ENCODE measurements around the gene SCNN1A. TPM values are rescaled to one million over a fixed set of nuclear protein-coding genes. Genes with fewer than 3 reads are reported as not detected.

The SCNN1A gene
- total RNA-seq, 1 donor from 2014 or later, result 1.2 TPM

DNA sequence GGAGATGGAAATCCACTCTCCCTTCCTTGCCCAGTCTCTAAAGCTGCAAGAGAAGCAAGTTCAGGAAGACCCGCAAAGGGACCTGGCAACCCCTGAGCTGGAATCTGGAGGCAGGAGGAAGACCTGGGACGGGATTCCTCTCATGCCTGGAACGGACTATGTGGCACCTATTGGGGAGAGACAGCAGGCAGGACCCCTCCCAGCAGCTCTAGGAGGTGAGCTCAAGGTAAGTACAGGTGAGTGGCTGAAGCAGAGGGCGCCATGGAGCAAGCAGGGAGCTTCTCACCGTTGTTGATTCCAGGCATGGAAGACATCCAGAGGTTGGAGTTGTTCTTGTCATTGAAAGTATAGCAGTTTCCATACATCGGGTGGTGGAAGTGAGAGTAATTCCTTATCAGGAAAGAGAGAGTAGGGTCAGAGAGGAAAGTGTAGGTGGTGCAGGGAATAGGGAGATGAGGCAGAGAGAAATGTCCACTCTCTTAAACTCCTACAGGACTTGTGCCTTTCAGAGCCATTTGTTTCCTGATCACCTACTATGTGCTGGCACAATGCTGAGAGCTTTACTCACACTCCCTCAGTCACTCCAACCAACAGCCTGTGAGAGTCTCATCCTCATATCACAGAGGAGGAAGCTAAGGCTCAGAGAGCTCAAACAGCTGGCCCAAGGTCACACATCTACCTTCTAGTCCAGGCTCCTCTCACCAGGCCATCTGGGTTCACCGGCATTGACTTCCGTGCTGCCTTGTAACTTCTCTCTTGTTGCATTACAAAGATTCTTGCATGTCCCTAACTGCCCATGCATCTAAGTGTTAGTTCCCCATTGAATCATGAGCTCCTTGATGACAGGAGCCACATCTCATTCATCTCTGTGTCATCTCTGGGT is 19.6 kb downstream of the SCNN1A start:
- no peak for DNase-seq (ENCODE audit: low spot score)
- no peaks in the 10 kb centered on the region for H3F3A ChIP-seq (ENCODE audit: low read depth)

DNA sequence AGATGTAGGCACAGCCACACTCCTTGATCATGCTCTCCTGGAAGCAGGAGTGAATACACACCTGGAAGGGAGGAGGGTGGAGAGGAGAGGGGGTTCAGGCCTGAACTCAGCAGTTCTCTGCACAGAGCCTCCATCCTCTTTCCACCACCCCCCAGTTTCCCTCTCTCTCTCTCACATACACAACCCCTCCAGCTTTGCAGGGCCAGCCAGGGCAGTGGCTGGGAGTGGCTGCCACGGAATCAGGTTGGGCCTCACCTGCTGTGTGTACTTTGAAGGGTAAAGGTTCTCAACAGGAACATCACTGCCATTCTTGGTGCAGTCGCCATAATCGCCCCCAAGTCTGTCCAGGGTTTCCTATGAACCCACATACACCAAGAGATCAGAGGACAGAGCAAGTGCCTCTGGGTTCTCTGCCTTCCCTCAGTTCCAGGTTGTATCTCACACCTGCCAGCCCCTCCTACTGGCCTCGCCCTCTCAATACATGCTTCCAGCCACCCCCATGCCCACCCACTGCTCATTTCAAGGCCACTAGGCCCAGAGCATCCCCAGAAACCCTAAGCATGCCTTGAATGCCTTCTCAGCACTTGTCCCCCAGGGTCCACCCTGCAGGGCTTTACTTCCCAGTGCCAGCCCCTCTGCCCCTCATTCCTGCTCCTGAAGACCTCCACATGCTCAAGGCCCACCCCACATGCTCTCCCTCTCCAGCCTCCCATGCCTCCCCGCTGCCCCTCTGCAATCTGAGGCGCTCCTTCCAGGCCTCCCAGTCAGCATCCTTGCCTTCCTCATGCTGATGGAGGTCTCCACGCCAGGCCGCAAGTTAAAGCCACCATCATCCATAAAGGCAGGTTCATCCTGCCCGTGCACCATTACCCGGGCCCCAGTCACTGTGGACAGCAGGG is 20.6 kb downstream of the SCNN1A start:
- no peak for TF ChIP-seq EZH2 (IDR thresholded peaks at IDR 0.05)
- TF ChIP-seq, protein P1, sequence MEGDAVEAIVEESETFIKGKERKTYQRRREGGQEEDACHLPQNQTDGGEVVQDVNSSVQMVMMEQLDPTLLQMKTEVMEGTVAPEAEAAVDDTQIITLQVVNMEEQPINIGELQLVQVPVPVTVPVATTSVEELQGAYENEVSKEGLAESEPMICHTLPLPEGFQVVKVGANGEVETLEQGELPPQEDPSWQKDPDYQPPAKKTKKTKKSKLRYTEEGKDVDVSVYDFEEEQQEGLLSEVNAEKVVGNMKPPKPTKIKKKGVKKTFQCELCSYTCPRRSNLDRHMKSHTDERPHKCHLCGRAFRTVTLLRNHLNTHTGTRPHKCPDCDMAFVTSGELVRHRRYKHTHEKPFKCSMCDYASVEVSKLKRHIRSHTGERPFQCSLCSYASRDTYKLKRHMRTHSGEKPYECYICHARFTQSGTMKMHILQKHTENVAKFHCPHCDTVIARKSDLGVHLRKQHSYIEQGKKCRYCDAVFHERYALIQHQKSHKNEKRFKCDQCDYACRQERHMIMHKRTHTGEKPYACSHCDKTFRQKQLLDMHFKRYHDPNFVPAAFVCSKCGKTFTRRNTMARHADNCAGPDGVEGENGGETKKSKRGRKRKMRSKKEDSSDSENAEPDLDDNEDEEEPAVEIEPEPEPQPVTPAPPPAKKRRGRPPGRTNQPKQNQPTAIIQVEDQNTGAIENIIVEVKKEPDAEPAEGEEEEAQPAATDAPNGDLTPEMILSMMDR (IDR thresholded peaks at IDR 0.05), result no peak
- no peak for TF ChIP-seq EZH2phosphoT487 (IDR thresholded peaks at IDR 0.05)
- no peaks in the 10 kb centered on the region for H3F3A ChIP-seq (ENCODE audit: low read depth)
- no peaks in the 10 kb centered on the region for H3K36me3 Mint-ChIP-seq

More for the DNA sequence above, 19.6 kb downstream of the SCNN1A start:
- Histone ChIP-seq H3K9ac (no peak overlapping the region), H3K27ac (no peak overlapping the region), H3K4me3 (no peak overlapping the region), H3K9me3 (ENCODE audit: low read depth) (no peaks in the 10 kb centered on the region), H4K20me1 (ENCODE audit: low read depth) (no peaks in the 10 kb centered on the region), H3K79me2 (ENCODE audit: low read depth) (no peaks in the 10 kb centered on the region), H3K4me2 (no peak overlapping the region), H2AFZ (replicated peaks) (no peak overlapping the region), H3K27me3 (no peaks in the 10 kb centered on the region), H3K36me3 (no peaks in the 10 kb centered on the region), H3K4me1 (no peaks in the 10 kb centered on the region)
- Mint-ChIP-seq H3K9me3 (no peaks in the 10 kb centered on the region), H3K27me3 (ENCODE audit: insufficient read depth, low read depth) (peaks cover 12% of the 10 kb centered on the region), H3K4me1 (peaks cover 2% of the 10 kb centered on the region), H3K27ac (peak overlapping the region; percentile 11), H3K36me3 (no peaks in the 10 kb centered on the region), H3K4me3 (no peak overlapping the region)
- TF ChIP-seq EZH2 (IDR thresholded peaks at IDR 0.05), result no peak
- TF ChIP-seq, protein P1 (IDR thresholded peaks at IDR 0.05), result no peak
- TF ChIP-seq EZH2phosphoT487 (IDR thresholded peaks at IDR 0.05), result no peak

DNA sequence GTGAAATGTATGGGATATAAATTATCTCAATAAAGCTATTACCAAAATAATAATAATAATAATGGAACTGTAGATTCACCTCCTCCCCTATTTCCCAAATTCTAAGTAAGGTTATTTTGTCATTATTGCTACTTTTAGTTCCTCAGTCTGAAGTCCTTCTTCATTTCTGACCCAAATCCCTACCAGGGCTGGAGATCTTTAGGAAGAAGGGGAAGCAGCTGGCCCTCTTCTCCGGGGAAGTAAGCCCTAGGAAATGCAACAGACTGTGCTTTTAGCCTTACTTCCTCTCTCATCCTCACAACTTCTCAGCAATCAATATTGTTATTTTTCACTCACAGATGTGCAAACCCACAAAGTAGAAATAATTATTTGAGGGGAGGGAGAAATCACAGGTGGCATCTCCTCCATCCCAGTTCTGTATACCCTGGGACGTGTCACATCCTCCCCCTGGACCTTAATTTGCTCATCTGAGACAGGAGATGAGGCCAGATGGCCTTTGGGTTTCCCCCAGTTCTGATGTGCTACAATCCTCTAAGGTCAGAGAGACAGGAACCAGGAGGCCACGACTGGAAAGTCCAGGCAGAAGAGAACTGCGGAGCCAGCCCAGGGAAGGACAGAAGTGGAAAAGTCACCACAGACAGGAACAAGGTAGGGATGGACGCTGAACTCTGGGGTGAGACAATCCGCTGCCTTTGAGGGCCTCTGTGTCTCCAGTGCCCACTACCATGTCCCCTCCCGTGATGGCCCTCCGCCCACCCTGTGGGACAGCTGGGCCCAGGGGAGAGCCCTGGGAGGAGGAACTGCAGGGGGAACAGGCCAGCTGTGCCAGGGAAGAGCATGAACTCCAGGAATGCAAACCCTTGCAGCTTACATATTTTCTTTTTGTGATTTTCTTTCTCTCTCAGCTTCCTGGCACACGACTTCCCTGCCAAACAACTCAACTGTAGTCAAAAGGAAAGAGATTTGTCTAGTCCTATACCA is 22.9 kb downstream of the SCNN1A start:
- no peak overlapping the region for H3K4me2 ChIP-seq
- H3K79me2 ChIP-seq (ENCODE audit: low read depth), result no peaks in the 10 kb centered on the region
- no peaks in the 10 kb centered on the region for H3K36me3 Mint-ChIP-seq
- H2AFZ ChIP-seq (replicated peaks), result peak overlapping the region; percentile 31
- no peak overlapping the region for H3K27ac ChIP-seq
- peaks cover 9% of the 10 kb centered on the region for H3K27me3 Mint-ChIP-seq (ENCODE audit: insufficient read depth, low read depth)
- no peak for DNase-seq (ENCODE audit: low spot score)
- no peaks in the 10 kb centered on the region for H3K4me1 ChIP-seq
- H3K4me1 Mint-ChIP-seq, result peaks cover 2% of the 10 kb centered on the region
- H3K9me3 Mint-ChIP-seq, result peaks cover 2% of the 10 kb centered on the region
- no peak overlapping the region for H3K27ac Mint-ChIP-seq
- H3K9ac ChIP-seq, result no peak overlapping the region
- no peaks in the 10 kb centered on the region for H3F3A ChIP-seq (ENCODE audit: low read depth)
- no peaks in the 10 kb centered on the region for H3K9me3 ChIP-seq (ENCODE audit: low read depth)
- no peak overlapping the region for H3K4me3 Mint-ChIP-seq
- no peaks in the 10 kb centered on the region for H3K27me3 ChIP-seq
- no peaks in the 10 kb centered on the region for H3K36me3 ChIP-seq
- H3K4me3 ChIP-seq, result no peak overlapping the region
- TF ChIP-seq EZH2phosphoT487 (IDR thresholded peaks at IDR 0.05), result no peak
- no peak for TF ChIP-seq EZH2 (IDR thresholded peaks at IDR 0.05)
- TF ChIP-seq, protein P1 (IDR thresholded peaks at IDR 0.05), result no peak
- no peaks in the 10 kb centered on the region for H4K20me1 ChIP-seq (ENCODE audit: low read depth)

More for the DNA sequence above, 20.6 kb downstream of the SCNN1A start:
- no peaks in the 10 kb centered on the region for H3K9me3 Mint-ChIP-seq
- Histone ChIP-seq H3K36me3 (no peaks in the 10 kb centered on the region), H3K9ac (no peak overlapping the region), H3K27ac (no peak overlapping the region), H3K9me3 (ENCODE audit: low read depth) (no peaks in the 10 kb centered on the region), H3K4me2 (no peak overlapping the region), H4K20me1 (ENCODE audit: low read depth) (no peaks in the 10 kb centered on the region), H3K4me3 (no peak overlapping the region), H3K4me1 (no peaks in the 10 kb centered on the region), H2AFZ (replicated peaks) (no peak overlapping the region), H3K27me3 (no peaks in the 10 kb centered on the region), H3K79me2 (ENCODE audit: low read depth) (no peaks in the 10 kb centered on the region)
- H3K4me1 Mint-ChIP-seq, result peaks cover 2% of the 10 kb centered on the region
- H3K27me3 Mint-ChIP-seq (ENCODE audit: insufficient read depth, low read depth), result peaks cover 8% of the 10 kb centered on the region
- H3K4me3 Mint-ChIP-seq, result no peak overlapping the region
- no peak for DNase-seq (ENCODE audit: low spot score)
- peak overlapping the region; percentile 66 for H3K27ac Mint-ChIP-seq
